KOPT-K1 (cell line): ENCODE results near the gene PTP4A2.
A peak's percentile ranks its signal among the peaks of the same experiment; 100 is the strongest.
"Not testable (repeated sequence)": the region's sequence is repeated elsewhere in the genome, so short reads cannot be mapped to it uniquely, and the experiment has no call there.

Experiments used
- H3K27ac ChIP-seq: fragments of 200-600 bp; sonication (generic); 2 replicates; pipeline ENCODE4 v1.5.1; 2016; ENCODE audit warnings: antibody characterized with exemption, mild to moderate bottlenecking, low read depth, low read length; ENCODE audit not compliant: poor library complexity, severe bottlenecking
- H3K36me3 ChIP-seq: fragments of 200-600 bp; sonication (generic); 2 replicates; pipeline ENCODE4 v1.5.1; 2017; ENCODE audit warnings: antibody characterized with exemption, mild to moderate bottlenecking, low read length, moderate library complexity; ENCODE audit not compliant: insufficient read depth
- H3K9me3 ChIP-seq: fragments of 200-600 bp; sonication (generic); 2 replicates; pipeline ENCODE4 v1.5.1; 2017; ENCODE audit warnings: antibody characterized with exemption, low read length, mild to moderate bottlenecking; ENCODE audit not compliant: insufficient read depth, poor library complexity, severe bottlenecking

PTP4A2 gene

GRCh38 chr1:31895474-31896198 lies 42.5 kb downstream of the PTP4A2 start:
- H3K9me3 ChIP-seq, result peaks cover 15% of the 10 kb centered on the region
- H3K27ac ChIP-seq, H3K36me3 ChIP-seq: not testable (repeated sequence)

GRCh38 chr1:31891280-31891679 lies 46.9 kb downstream of the PTP4A2 start:
- Histone ChIP-seq H3K27ac (no peak overlapping the region), H3K36me3 (no peaks in the 10 kb centered on the region), H3K9me3 (peaks cover 15% of the 10 kb centered on the region)

GRCh38 chr1:31888291-31888690 lies 49.9 kb downstream of the PTP4A2 start:
- Histone ChIP-seq H3K27ac (peak overlapping the region; percentile 97), H3K36me3 (no peaks in the 10 kb centered on the region), H3K9me3 (no peaks in the 10 kb centered on the region)

- no peak overlapping the region for H3K27ac ChIP-seq
- H3K36me3 ChIP-seq, result no peaks in the 10 kb centered on the region
- no peaks in the 10 kb centered on the region for H3K9me3 ChIP-seq
These were observed 51.3 kb downstream of the PTP4A2 start for GRCh38 chr1:31886866-31887265.

- no peak overlapping the region for H3K27ac ChIP-seq
- no peaks in the 10 kb centered on the region for H3K36me3 ChIP-seq
- H3K9me3 ChIP-seq, result no peaks in the 10 kb centered on the region
These were observed 52.3 kb downstream of the PTP4A2 start for GRCh38 chr1:31885851-31886250.

GRCh38 chr1:31883357-31883942 lies 54.7 kb downstream of the PTP4A2 start:
- H3K9me3 ChIP-seq, result no peaks in the 10 kb centered on the region
- H3K27ac ChIP-seq, result no peak overlapping the region
- H3K36me3 ChIP-seq, result no peaks in the 10 kb centered on the region

- H3K36me3 ChIP-seq, result no peaks in the 10 kb centered on the region
These were observed 56.5 kb downstream of the PTP4A2 start for GRCh38 chr1:31881688-31882000.

GRCh38 chr1:31880957-31881687 lies 57.0 kb downstream of the PTP4A2 start:
- H3K36me3 ChIP-seq, result no peaks in the 10 kb centered on the region
- no peaks in the 10 kb centered on the region for H3K9me3 ChIP-seq
- H3K27ac ChIP-seq, result peak overlapping the region; percentile 90

More at GRCh38 chr1:31881688-31882000, 56.5 kb downstream of the PTP4A2 start:
- Histone ChIP-seq H3K9me3 (no peaks in the 10 kb centered on the region), H3K27ac (peak overlapping the region; percentile 90)

GRCh38 chr1:31879981-31880608 lies 58.1 kb downstream of the PTP4A2 start:
- Histone ChIP-seq H3K9me3 (no peaks in the 10 kb centered on the region), H3K27ac (peak overlapping the region; percentile 90), H3K36me3 (no peaks in the 10 kb centered on the region)

- Histone ChIP-seq H3K9me3 (no peaks in the 10 kb centered on the region), H3K36me3 (no peaks in the 10 kb centered on the region), H3K27ac (peak overlapping the region; percentile 90)
These were observed 60.1 kb downstream of the PTP4A2 start for GRCh38 chr1:31878058-31878457.

- Histone ChIP-seq H3K36me3 (no peaks in the 10 kb centered on the region), H3K27ac (peak overlapping the region; percentile 90), H3K9me3 (no peaks in the 10 kb centered on the region)
These were observed 60.6 kb downstream of the PTP4A2 start for GRCh38 chr1:31877544-31877943.

- Histone ChIP-seq H3K36me3 (no peaks in the 10 kb centered on the region), H3K27ac (peak overlapping the region; percentile 48), H3K9me3 (no peaks in the 10 kb centered on the region)
These were observed 62.4 kb downstream of the PTP4A2 start for GRCh38 chr1:31875636-31876236.

- Histone ChIP-seq H3K36me3 (no peaks in the 10 kb centered on the region), H3K27ac (no peak overlapping the region), H3K9me3 (no peaks in the 10 kb centered on the region)
These were observed 63.2 kb downstream of the PTP4A2 start for GRCh38 chr1:31874942-31875341.

GRCh38 chr1:31872658-31873636 lies 65.2 kb downstream of the PTP4A2 start:
- Histone ChIP-seq H3K27ac (peak overlapping the region; percentile 65), H3K36me3 (no peaks in the 10 kb centered on the region), H3K9me3 (no peaks in the 10 kb centered on the region)
